Measurements from ENCODE around the gene VPS39.

GRCh38 chr15:42138968-42139386 lies 69.1 kb downstream of the VPS39 start:
- TF ChIP-seq CTCF (conservative IDR thresholded peaks at IDR 0.05; ENCODE audit: low read length), result no peak
- TF ChIP-seq EZH2phosphoT487 (IDR thresholded peaks at IDR 0.05; ENCODE audit: borderline replicate concordance), result no peak

Data from Loucy (cell line).